Endometrium (tissue), 2 donors: ENCODE results near the gene C1QL2.

Experiments
- FAIRE-seq: peaks from 2 replicates; lab custom pipeline; 2012; peaks lifted over from hg19 to GRCh38; lab: Jason Lieb, UNC
- donor health status: control.
- donor health status: control.

The C1QL2 gene

DNA sequence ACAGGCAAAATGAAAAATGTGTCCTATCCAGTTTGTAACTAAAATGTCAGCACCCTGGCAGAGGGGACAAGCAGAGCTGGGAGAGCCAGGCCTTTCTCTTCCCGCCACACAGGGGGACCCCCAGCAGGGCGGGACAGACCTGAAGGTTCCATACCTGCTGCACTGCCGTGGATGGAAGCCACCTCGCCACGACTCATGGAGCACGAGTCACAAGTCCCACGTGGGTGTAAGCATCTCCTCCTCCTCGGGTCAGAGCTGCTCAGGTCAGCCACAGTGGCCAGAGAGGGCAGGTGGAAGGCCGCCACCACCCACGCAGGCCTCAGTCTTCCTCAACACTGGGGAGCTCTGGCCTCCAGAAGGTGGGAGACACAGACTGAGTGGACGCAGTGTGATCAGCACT lies 21.0 kb downstream of the C1QL2 start:
- no peak for FAIRE-seq

DNA sequence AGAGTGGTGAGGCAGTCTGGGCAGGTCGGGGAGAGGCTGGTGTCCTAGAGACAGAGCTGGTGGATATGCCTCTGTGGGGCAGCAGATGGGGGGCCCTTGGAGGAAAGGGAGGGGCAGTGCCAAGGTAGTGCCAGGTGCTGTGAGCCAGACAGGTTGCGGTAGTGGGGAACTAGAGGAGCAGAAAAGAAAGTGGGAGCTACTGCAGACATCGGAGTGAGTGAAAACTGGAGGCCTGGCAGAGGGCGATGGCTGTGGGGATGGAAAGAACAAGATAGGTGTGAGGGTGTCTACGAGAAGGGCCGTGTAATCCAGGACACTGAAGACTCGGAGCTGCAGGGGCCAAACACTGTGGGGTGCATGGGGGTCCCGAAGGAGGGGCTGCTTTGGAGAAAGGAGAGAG lies 21.7 kb downstream of the C1QL2 start:
- FAIRE-seq = no peak

GRCh38 chr2:119136093-119136492 lies 22.5 kb downstream of the C1QL2 start:
- FAIRE-seq = no peak

- FAIRE-seq = no peak
These were observed 23.8 kb downstream of the C1QL2 start for GRCh38 chr2:119134775-119135174.

GRCh38 chr2:119126650-119127049 lies 31.9 kb downstream of the C1QL2 start:
- FAIRE-seq = no peak

GRCh38 chr2:119123389-119123788 lies 35.2 kb downstream of the C1QL2 start:
- FAIRE-seq = no peak

DNA sequence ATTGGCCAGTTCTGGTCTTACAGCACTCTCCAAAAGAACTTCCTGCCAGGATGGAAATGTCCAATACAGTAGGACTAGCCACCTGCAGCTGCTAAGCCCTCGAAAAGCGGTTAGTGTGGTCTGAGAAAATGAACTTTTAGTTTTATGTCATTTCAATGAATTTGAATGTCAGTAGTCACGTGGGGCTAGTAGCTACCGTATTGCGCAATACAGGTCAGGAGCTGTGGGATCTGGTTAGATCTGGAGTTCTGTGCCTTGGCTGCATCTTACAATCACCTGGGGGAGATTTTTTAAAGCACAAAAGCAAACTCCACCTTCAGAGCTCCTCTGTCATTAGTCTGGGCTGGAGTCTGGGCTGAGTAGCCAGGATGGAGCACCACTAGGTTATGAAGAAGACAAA lies 35.9 kb downstream of the C1QL2 start:
- FAIRE-seq = no peak

- no peak for FAIRE-seq
These were observed 38.4 kb downstream of the C1QL2 start for GRCh38 chr2:119119999-119120756.

DNA sequence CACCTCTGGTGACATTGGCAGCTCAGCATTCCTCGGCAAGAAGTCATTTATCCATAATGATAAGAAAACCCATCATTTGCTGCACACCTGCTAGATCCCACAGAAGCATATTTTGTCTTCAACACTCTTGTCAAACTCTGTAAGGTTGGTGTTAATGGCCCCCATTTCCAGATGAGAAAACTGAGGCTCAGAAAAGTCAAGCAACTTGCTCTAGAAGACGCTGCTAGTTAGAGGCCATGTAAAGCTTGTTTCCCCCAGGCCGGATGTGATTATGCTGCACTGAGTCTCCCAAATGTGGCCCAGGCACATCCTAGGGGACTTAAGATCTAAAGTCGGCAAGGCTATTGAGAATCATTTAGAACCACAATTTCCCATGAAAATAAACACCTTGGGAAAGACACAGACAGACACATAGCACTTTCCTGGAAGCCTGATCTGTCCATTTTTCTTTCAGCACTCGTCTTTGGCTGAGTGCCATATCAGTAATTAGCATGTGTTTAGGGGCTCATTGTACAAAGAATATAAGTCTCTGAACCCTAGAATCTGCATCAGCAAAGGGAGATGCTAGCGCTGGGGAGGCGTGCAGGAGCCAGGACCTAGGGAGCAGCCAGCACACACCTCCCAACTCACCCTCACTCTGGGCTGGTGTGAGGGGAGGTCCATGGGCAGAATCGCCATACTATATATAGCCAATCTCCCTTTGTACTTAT lies 39.3 kb downstream of the C1QL2 start:
- FAIRE-seq = no peak

- no peak for FAIRE-seq
These were observed 40.4 kb downstream of the C1QL2 start for GRCh38 chr2:119117891-119118882.

DNA sequence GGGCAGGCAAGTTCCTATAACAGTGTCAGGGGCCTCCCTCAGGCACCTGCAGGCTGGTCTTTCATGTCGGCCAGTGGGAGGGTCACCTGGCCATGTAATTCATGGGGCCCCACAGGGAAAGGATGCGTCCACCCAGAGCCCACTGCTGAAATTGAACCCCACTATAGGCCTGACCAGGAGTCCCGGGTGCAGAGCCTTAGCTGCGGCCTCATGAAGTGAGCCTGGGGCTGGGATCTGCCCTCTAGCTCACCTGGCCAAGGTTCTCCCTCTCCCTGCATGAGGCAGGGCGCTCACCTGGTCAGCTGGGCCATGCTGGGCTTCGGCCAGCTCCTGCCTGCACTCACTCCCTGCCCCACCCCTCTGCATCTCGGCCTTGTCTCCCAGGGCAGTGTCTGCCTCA lies 41.1 kb downstream of the C1QL2 start:
- no peak for FAIRE-seq

- no peak for FAIRE-seq
These were observed 41.9 kb downstream of the C1QL2 start for GRCh38 chr2:119116411-119117295.

DNA sequence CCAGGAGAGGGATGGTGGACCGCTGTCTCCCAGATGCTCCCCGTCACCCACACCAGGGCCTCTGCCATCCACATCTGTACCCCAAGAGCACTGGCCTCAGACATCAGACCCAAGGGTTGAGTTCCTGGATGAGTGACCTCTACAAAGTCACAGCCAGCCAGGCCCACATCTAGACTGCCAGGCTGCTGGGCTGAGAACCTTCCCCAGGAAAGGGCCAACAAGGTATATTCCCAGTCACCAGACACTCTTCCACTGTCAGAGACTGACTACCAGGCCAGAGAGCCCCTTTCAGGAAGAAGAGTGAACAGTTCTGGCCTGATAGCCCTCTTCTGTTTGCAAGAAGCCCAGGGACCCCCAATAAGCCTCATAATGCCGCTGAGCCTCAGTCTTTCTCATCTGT lies 44.3 kb downstream of the C1QL2 start:
- FAIRE-seq = no peak

- no peak for FAIRE-seq
These were observed 45.1 kb downstream of the C1QL2 start for GRCh38 chr2:119113489-119113770.

DNA sequence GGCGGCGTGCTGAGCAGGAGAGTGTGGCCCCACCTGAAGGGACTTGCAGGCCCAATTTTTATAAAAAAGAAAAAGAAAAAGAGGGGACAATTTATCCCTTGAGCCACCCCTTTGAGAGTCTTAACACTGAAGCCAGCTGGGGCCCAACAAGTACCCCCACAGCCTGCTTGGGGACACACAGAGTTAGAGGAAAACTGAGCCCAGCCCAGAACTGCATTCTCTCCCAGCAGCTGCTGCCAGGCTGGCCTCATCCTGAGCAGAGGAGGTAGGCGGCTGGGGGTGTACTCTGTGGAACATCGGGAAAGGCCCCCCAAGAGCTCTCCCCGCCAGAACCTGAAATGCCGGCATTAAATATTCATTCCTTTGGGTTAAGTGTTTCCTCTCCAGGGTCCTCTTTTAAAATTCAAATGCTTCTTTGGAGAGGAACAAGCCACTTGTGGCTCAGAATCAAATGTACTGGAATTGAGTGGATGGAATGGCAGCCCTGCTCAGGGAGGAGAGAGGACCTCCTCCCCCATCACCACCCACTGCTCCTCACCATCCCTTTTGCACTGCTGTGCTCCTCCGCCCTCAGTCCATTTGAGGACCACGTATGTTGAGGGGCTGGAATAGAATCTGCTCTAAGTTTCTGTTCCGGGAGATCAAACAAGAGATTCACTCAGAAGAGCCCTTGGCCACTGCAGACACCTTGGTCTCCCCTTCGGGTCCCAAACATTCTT lies 45.6 kb downstream of the C1QL2 start:
- FAIRE-seq = no peak

DNA sequence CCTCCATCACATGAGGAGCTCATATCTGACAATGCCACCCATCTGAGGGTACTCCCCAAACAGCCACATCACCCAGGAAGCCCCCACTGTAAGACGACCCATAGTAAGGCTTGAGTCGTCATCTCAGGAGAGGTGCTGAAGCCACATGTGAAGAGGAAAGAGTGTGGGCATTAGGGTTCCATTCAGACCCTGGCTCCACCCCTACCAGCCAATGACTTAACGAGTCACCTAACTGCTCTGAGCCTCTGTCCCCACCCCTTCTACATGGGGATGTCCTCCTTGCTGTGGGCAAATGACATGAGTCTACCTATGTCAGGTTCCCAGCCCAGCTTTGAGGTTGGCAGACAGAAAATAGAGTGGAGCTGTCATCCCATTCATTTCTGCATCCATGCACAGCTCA lies 46.3 kb downstream of the C1QL2 start:
- FAIRE-seq = no peak

- no peak for FAIRE-seq
These were observed 47.2 kb downstream of the C1QL2 start for GRCh38 chr2:119111115-119111975.

DNA sequence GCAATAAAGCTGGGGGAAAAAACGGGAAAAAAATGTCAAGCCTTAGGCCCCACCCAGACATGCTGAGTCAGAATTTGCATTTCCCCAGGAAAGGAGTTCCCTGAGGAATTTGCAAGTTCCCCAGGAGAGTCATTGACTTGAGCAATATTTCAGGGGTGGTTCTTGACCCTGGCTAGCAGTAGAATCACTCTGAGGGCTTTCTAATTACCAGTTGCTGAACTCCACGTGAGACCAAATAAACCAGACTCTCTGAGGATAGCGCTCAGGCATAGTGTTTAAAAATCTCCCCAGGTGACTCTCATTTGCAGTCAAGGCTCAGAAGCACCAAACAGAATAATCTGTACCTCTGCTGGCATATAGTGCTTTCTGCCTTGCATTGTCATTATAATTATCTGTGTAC lies 48.7 kb downstream of the C1QL2 start:
- no peak for FAIRE-seq

- FAIRE-seq = no peak
These were observed 50.4 kb downstream of the C1QL2 start for GRCh38 chr2:119108186-119108585.

DNA sequence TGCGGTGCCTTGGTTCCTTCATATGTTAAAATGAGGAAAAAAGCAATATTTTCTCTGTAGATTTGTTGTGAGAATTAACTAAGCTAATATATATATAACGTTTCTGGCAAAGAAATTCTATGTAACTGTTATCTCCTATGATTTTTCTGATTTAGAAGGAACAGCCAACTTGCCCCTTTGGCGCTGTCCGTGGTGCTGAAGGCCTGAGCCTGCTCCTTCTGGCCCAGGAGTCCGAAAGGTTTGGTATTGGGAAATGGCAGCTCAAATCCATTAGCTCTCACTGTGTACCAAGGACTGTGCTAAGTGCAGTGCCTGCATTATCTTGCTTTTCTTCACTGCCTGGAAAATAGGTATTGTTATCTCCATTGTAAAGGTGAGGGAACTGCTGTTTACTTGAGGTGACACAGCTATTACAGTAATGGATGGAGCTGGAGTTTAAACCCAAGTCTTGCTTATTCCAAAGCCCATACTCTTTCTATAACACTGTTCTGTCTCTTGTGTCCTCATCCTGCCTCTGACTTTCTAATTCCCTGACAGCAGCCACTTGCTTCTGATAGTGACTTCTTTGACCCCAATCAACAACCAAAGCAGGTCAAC lies 52.2 kb downstream of the C1QL2 start:
- no peak for FAIRE-seq
